Activated CD4-positive, alpha-beta T cell treated with anti-CD3 and anti-CD28 coated beads for 36 hours (primary cell): ENCODE data around the gene RSPH10B. TPM values are rescaled to one million over a fixed set of nuclear protein-coding genes. Genes with fewer than 3 reads are reported as not detected.
"Not testable (repeated sequence)": the region's sequence is repeated elsewhere in the genome, so short reads cannot be mapped to it uniquely, and the experiment has no call there.

Experiments used
- ATAC-seq: fragments of 200-7000 bp; cut with Tn5 transposase; one replicate; pipeline ENCODE4 v1.10.0; 2021; ENCODE audit warnings: mild to moderate bottlenecking, moderate library complexity
- CTCF ChIA-PET: fragments of 350-600 bp; sonication (Branson Sonifier 250); formaldehyde crosslinking; loops from one replicate; lab custom pipeline; 2021; ENCODE audit warnings: antibody characterized with exemption; lab: Charles Lee
- POLR2A ChIA-PET: fragments of 350-600 bp; sonication (Branson Sonifier 250); formaldehyde crosslinking; loops from one replicate; lab custom pipeline; 2021; ENCODE audit warnings: antibody characterized with exemption, inconsistent platforms; lab: Charles Lee
- DNase-seq: peaks from one replicate; pipeline ENCODE4 v3.0.0-alpha.2; 2020
- H3K27ac Mint-ChIP-seq: one replicate; pipeline ENCODE4 v1.8.0; 2021; ENCODE audit warnings: mixed read lengths
- H3K27me3 Mint-ChIP-seq: one replicate; pipeline ENCODE4 v1.8.0; 2021; ENCODE audit warnings: mixed read lengths
- H3K36me3 Mint-ChIP-seq: one replicate; pipeline ENCODE4 v1.8.0; 2021; ENCODE audit warnings: low read depth, mixed read lengths
- H3K4me1 Mint-ChIP-seq: one replicate; pipeline ENCODE4 v1.8.0; 2021; ENCODE audit warnings: mixed read lengths
- H3K4me3 Mint-ChIP-seq: one replicate; pipeline ENCODE4 v1.8.0; 2021; ENCODE audit warnings: mild to moderate bottlenecking, moderate library complexity, mixed read lengths
- H3K9me3 Mint-ChIP-seq: one replicate; pipeline ENCODE4 v1.8.0; 2021; ENCODE audit warnings: low read depth, mixed read lengths
- intact Hi-C, 2 experiments: fragments of 100-400 bp; cut with DNase I in 1 of 2; cut with micrococcal nuclease in 1 of 2; formaldehyde crosslinking; loops; one replicate each; pipeline versions ENCODE4 v1.14.2 to v1.15.1; 2022 to 2024; cut with DNase I, micrococcal nuclease
- total RNA-seq, 2 experiments: library from RNA; stranded (reverse); gene quantifications; one replicate each; pipeline ENCODE4 v1.2.3, GENCODE V29; 2021

Gene RSPH10B
- total RNA-seq, 2 experiments from 2014 or later = 0.19 to 0.27 TPM

GRCh38 chr7:5880106-5880505 is 90.4 kb downstream of the RSPH10B start:
- CTCF ChIA-PET = interaction anchor here (0.6 kb wide), 1 partner anchor 11 kb away, joined by 4 read pairs; no protein-coding TSS in a partner anchor
- not testable (repeated sequence) for H3K36me3 Mint-ChIP-seq, H3K27me3 Mint-ChIP-seq

GRCh38 chr7:5879591-5879990 is 90.9 kb downstream of the RSPH10B start:
- ATAC-seq, POLR2A ChIA-PET, H3K36me3 Mint-ChIP-seq, H3K9me3 Mint-ChIP-seq, H3K27me3 Mint-ChIP-seq, H3K4me3 Mint-ChIP-seq, H3K27ac Mint-ChIP-seq, intact Hi-C loops, H3K4me1 Mint-ChIP-seq, DNase-seq: not testable (repeated sequence)
- CTCF ChIA-PET = interaction anchor here (0.6 kb wide), 1 partner anchor 10 kb away, joined by 4 read pairs; no protein-coding TSS in a partner anchor

More at GRCh38 chr7:5880106-5880505, 90.4 kb downstream of the RSPH10B start:
- H3K4me3 Mint-ChIP-seq, POLR2A ChIA-PET, ATAC-seq, intact Hi-C loops, H3K27ac Mint-ChIP-seq, H3K4me1 Mint-ChIP-seq, H3K9me3 Mint-ChIP-seq, DNase-seq: not testable (repeated sequence)

Other genes with a start within 250 kb of the RSPH10B start
- 10 to 100 TPM; 37.2 to 41.1 TPM for gene RNF216, start 189.0 kb downstream of the RSPH10B start, total RNA-seq
- not detected for gene OCM, start 89.9 kb downstream of the RSPH10B start, total RNA-seq
- 100 to 1,000 TPM in 1 of 2 experiments, 10 to 100 TPM in 1; 90.2 to 132 TPM for gene CCZ1, start 72.0 kb downstream of the RSPH10B start, total RNA-seq
- 10 to 100 TPM; 26.9 to 29.0 TPM for gene PMS2, start 38.4 kb upstream of the RSPH10B start, total RNA-seq
- gene AIMP2, start 38.6 kb upstream of the RSPH10B start, total RNA-seq = 10 to 100 TPM; 50.1 to 56.0 TPM
- under 1 TPM; 0.19 to 0.32 TPM for gene ANKRD61, start 60.7 kb upstream of the RSPH10B start, total RNA-seq
- 100 to 1,000 TPM; 104 to 114 TPM for gene EIF2AK1, start 88.5 kb upstream of the RSPH10B start, total RNA-seq
- gene USP42, start 134.3 kb upstream of the RSPH10B start, total RNA-seq = 10 to 100 TPM in 1 of 2 experiments, 1 to 10 TPM in 1; 9.2 to 11.9 TPM